Fibroblast of lung (primary cell): Measurements from ENCODE around the gene GZMM.

Experiments used
- CTCF ChIP-seq, 2 donors: IDR thresholded peaks in 1 of 2; conservative IDR thresholded peaks in 1 of 2; 1 replicate in 1 of 2; 2 replicates in 1 of 2; pipeline ENCODE4 v1.5.1; 2011 to 2012; ENCODE audit warnings: low read length in 2 of 2, control low read depth in 1 of 2, inconsistent platforms in 1 of 2, low read depth in 1 of 2, mild to moderate bottlenecking in 1 of 2
- EZH2 ChIP-seq: IDR thresholded peaks from 2 replicates; pipeline ENCODE4 v1.5.1; 2012; ENCODE audit warnings: low read length, control low read depth, mild to moderate bottlenecking; ENCODE audit errors: missing control alignments

GRCh38 chr19:591099-591958 lies 47.5 kb downstream of the GZMM start:
- no peak for TF ChIP-seq CTCF (conservative IDR thresholded peaks at IDR 0.05 in 1 of 2, IDR thresholded peaks at IDR 0.05 in 1 of 2; ENCODE audit: low read depth in 1 of 2, low read length in 2 of 2)
- no peak for TF ChIP-seq EZH2
